Kidney (tissue), 14 donors: ENCODE measurements around the gene WBP4. TPM values are rescaled to one million over a fixed set of nuclear protein-coding genes. Genes with fewer than 3 reads are reported as not detected.
A peak's percentile ranks its signal among the peaks of the same experiment; 100 is the strongest.

ENCODE experiments used
- DNase-seq, 5 donors: peaks; one replicate each; pipeline ENCODE4 v3.0.0-alpha.2; 2013 to 2020
- FAIRE-seq: peaks from 2 replicates; lab custom pipeline; 2012; peaks lifted over from hg19 to GRCh38; lab: Jason Lieb, UNC
- H3K27ac ChIP-seq, 2 donors: one replicate each; pipeline ENCODE4 v1.7.0; 2013; ENCODE audit warnings: low read depth in 2 of 2, low read length in 2 of 2, inconsistent platforms in 1 of 2
- H3K27me3 ChIP-seq: one replicate; pipeline ENCODE4 v1.7.1; 2013; ENCODE audit warnings: low read length, inconsistent platforms; ENCODE audit not compliant: control insufficient read depth, insufficient read depth
- H3K36me3 ChIP-seq, 3 donors: one replicate each; pipeline versions ENCODE4 v1.7.0 to v1.7.1; 2013; ENCODE audit warnings: low read length in 3 of 3, control low read depth in 1 of 3, inconsistent platforms in 1 of 3; ENCODE audit not compliant: insufficient read depth in 3 of 3, control insufficient read depth in 2 of 3
- H3K4me1 ChIP-seq, 3 donors: one replicate each; pipeline versions ENCODE4 v1.7.0 to v1.7.1; 2013; ENCODE audit warnings: low read length in 3 of 3, inconsistent platforms in 1 of 3, low read depth in 1 of 3; ENCODE audit not compliant: control insufficient read depth in 2 of 3, insufficient read depth in 2 of 3
- H3K4me3 ChIP-seq, 3 donors: one replicate each; pipeline versions ENCODE4 v1.7.0 to v1.8.1; 2013; ENCODE audit warnings: low read length in 3 of 3, control low read depth in 1 of 3, inconsistent platforms in 1 of 3
- H3K9ac ChIP-seq, 3 donors: one replicate each; pipeline versions ENCODE4 v1.7.0 to v1.7.1; 2013; ENCODE audit warnings: low read length in 3 of 3, control low read depth in 1 of 3, inconsistent platforms in 1 of 3
- H3K9me3 ChIP-seq, 3 donors: one replicate each; pipeline versions ENCODE4 v1.7.0 to v1.7.1; 2013; ENCODE audit warnings: low read length in 3 of 3, control low read depth in 1 of 3, inconsistent platforms in 1 of 3; ENCODE audit not compliant: control insufficient read depth in 2 of 3, insufficient read depth in 1 of 3
- intact Hi-C: fragments of 100-400 bp; cut with DNase I; formaldehyde crosslinking; loops from one replicate; pipeline ENCODE4 v1.11.1; 2022
- polyA plus RNA-seq: library from polyadenylated mRNA; stranded (reverse); fragments of 350-450 nt; fragmentation: Illumina TruSeq; extraction: RNeasy Lipid Tissue Mini Kit (QIAGEN cat#74804); gene quantifications from one replicate; pipeline ENCODE4 v1.2.3, GENCODE V29; 2014; ENCODE audit warnings: low read depth, low replicate concordance; ENCODE audit not compliant: insufficient read depth
- total RNA-seq: library from RNA; stranded (reverse); fragmentation: NEBNext Ultra II Directional; extraction: Animal tissue kit (Norgen Biotek cat#: 25700); gene quantifications from one replicate; pipeline ENCODE4 v1.2.1, GENCODE V29; 2021
- TF ChIP-seq, protein P1 (sequence below): IDR thresholded peaks from 3 replicates; pipeline ENCODE4 v1.5.1; 2012; ENCODE audit warnings: mild to moderate bottlenecking, moderate library complexity, borderline replicate concordance; ENCODE audit not compliant: insufficient read depth; ENCODE audit errors: extremely low read depth
- donor health status: control.
- donor health status: control.
- donor health status: control.
- donor health status: control.
- donor health status: control.
- donor health status: DM: yes; HTN: yes; CAD: no.
- donor health status: Normal renal cell carcinoma (clear cell type).

WBP4 gene
- total and polyA plus RNA-seq, 2 donors from 2014 or later = 9.6 to 9.9 TPM

DNA sequence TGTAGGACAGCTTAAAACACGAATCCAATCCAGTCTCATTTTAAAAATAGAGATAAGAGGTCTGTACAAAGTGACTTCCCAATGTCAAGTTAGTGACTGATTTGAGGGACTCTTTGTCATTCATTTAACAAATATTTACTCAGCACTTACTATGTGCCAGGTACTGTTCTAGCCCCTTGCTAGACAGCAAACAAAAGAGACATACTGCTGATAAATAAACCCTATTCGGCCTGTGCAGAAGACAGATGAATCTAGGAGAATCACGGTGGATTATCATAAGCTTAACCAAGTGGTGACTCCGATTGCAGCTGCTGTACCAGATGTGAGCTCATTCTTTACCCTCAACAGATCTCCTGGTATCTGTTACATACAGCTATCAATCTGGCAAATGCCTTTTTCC, 35.8 kb upstream of the WBP4 start:
- intact Hi-C loops = no loop called here
- H3K27me3 ChIP-seq = no peaks in the 10 kb centered on the region

DNA sequence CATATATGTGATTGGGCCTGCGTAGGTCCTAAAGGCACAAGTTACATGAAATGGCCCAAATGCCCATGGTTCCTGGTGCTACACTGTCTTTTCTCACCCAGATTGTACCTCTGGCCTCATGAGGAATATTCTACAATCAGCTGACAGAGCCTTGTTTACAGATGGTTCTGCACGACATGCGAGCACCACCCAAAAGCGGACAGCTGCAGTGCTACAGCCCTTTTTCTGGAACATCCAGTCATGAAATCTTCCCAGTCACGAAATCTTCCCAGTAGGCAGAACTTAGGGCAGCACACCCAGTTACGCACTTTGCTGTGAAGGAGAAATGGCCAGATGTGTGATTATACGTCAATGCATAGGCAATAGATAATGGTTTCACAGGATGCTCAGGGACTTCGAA, 34.5 kb upstream of the WBP4 start:
- no peak for DNase-seq
- no peak for FAIRE-seq
- H3K27me3 ChIP-seq = no peaks in the 10 kb centered on the region
- TF ChIP-seq, protein P1, sequence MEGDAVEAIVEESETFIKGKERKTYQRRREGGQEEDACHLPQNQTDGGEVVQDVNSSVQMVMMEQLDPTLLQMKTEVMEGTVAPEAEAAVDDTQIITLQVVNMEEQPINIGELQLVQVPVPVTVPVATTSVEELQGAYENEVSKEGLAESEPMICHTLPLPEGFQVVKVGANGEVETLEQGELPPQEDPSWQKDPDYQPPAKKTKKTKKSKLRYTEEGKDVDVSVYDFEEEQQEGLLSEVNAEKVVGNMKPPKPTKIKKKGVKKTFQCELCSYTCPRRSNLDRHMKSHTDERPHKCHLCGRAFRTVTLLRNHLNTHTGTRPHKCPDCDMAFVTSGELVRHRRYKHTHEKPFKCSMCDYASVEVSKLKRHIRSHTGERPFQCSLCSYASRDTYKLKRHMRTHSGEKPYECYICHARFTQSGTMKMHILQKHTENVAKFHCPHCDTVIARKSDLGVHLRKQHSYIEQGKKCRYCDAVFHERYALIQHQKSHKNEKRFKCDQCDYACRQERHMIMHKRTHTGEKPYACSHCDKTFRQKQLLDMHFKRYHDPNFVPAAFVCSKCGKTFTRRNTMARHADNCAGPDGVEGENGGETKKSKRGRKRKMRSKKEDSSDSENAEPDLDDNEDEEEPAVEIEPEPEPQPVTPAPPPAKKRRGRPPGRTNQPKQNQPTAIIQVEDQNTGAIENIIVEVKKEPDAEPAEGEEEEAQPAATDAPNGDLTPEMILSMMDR = no peak
- H3K27ac ChIP-seq = no peak overlapping the region
- no peaks in the 10 kb centered on the region for H3K36me3 ChIP-seq
- H3K4me1 ChIP-seq = no peaks in the 10 kb centered on the region
- H3K9ac ChIP-seq = no peak overlapping the region
- no peak overlapping the region for H3K4me3 ChIP-seq
- no peaks in the 10 kb centered on the region for H3K9me3 ChIP-seq
- intact Hi-C loops = no loop called here

More for the DNA sequence above, 35.8 kb upstream of the WBP4 start:
- no peaks in the 10 kb centered on the region for H3K4me1 ChIP-seq
- no peaks in the 10 kb centered on the region for H3K36me3 ChIP-seq
- H3K9me3 ChIP-seq = no peaks in the 10 kb centered on the region
- TF ChIP-seq, protein P1 = no peak
- no peak overlapping the region for H3K4me3 ChIP-seq
- FAIRE-seq (no peak), DNase-seq (no peak)
- no peak overlapping the region for H3K9ac ChIP-seq
- H3K27ac ChIP-seq = no peak overlapping the region

DNA sequence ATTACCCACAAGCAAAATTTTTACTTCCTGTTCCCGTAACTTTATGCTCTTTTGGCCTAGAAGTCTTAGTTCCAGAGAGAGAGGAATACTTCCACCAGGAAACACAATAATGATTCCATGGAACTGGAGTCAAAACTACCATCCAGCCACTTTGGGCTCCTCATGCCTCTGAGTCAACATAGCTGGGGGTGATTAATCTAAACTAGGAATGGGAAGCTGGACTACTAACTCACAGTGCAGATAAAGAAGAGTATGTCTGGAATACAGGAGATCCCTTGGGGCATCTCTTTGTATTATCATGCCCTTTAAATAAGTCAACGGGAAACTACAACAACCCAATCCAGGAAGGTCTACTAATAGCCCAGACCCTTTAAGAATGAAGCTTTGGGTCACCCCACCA, 33.3 kb upstream of the WBP4 start:
- Histone ChIP-seq H3K9ac (no peak overlapping the region), H3K4me3 (no peak overlapping the region), H3K27me3 (no peaks in the 10 kb centered on the region), H3K9me3 (no peaks in the 10 kb centered on the region), H3K4me1 (no peaks in the 10 kb centered on the region), H3K36me3 (no peaks in the 10 kb centered on the region), H3K27ac (no peak overlapping the region)
- intact Hi-C loops = no loop called here
- FAIRE-seq = no peak
- TF ChIP-seq, protein P1 = no peak
- no peak for DNase-seq

DNA sequence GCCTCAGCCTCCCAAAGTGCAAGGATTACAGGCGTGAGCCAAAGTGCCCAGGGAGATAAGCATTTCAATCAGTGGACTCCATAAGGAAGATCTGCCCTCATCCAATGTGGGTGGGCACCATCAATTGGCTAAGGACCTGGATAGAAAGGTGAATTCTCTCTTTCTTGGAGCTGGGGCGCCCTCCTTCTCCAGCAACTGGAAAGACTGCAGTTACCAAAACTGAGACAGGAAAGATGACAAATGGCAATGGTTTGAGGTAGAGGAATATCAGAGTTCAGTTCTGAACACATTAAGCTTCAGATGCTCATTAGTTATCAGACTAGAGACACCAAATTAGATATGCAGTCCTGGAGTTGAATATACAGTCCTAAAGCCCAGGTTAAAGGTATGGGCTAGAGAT, 31.7 kb upstream of the WBP4 start:
- Histone ChIP-seq H3K27ac (no peak overlapping the region), H3K36me3 (no peaks in the 10 kb centered on the region), H3K4me3 (no peak overlapping the region), H3K9ac (no peak overlapping the region), H3K27me3 (no peaks in the 10 kb centered on the region), H3K9me3 (no peaks in the 10 kb centered on the region), H3K4me1 (no peaks in the 10 kb centered on the region)
- DNase-seq = peak in 1 of 5 donors; percentile 16
- intact Hi-C loops = no loop called here
- FAIRE-seq = no peak
- TF ChIP-seq, protein P1 = no peak
